A549 treated with AZD9567 at 1 μM for 4 hours (cell line): Measurements from ENCODE around the gene RHBDL3. TPM values are rescaled to one million over a fixed set of nuclear protein-coding genes. Genes with fewer than 3 reads are reported as not detected.

Experiments
- total RNA-seq: library from RNA; stranded (reverse); fragments of 200-300 nt; extraction: Qiagen RNA extraction; gene quantifications from 5 replicates; pipeline ENCODE4 v1.2.3, GENCODE V29; 2022; ENCODE audit not compliant: insufficient read depth

RHBDL3 gene, protein sequence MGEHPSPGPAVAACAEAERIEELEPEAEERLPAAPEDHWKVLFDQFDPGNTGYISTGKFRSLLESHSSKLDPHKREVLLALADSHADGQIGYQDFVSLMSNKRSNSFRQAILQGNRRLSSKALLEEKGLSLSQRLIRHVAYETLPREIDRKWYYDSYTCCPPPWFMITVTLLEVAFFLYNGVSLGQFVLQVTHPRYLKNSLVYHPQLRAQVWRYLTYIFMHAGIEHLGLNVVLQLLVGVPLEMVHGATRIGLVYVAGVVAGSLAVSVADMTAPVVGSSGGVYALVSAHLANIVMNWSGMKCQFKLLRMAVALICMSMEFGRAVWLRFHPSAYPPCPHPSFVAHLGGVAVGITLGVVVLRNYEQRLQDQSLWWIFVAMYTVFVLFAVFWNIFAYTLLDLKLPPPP
- total RNA-seq = 3.2 to 4.4 TPM (median 3.8 TPM) in 5 replicates

DNA sequence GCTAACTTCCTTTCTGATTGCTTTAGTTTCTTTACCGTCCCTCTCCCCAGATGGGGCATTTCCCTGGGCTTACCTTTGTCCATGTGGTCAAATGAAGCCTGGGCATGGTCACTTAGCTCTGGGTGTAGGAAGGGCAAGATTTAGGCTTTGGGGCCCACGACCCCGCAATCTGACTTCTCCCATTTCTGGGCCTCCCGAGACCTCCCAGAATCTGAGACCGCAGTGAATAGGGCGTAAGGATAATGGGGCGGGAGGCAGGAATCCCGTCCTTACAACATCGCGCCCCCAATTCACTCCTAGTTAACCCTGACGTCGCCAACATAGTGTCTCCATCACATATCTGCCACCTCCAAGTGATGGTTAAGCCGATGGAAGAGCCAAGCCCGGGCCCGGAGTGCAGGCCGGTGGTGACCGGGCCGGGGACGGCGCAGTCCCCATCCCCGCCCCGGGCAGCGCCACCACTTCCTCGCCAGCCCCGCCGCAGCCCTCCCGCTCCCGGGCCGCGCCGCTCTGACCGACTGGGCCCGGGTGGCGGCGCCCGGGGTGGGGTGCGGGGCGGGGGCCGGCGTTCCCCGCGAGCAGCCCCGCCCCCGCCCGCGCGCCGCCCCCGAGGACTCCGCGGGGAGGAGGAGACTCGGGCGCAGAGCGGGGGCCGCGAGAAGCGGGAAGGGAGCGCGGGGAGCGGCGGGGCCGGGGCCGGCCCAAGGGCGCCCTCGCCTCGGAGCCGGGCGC, at the start of gene RHBDL3:
RHBDL3 (plus strand) TSS at position 641 of the 732 bp plus-strand sequence. CDS start 358 bp downstream, outside the sequence.

DNA sequence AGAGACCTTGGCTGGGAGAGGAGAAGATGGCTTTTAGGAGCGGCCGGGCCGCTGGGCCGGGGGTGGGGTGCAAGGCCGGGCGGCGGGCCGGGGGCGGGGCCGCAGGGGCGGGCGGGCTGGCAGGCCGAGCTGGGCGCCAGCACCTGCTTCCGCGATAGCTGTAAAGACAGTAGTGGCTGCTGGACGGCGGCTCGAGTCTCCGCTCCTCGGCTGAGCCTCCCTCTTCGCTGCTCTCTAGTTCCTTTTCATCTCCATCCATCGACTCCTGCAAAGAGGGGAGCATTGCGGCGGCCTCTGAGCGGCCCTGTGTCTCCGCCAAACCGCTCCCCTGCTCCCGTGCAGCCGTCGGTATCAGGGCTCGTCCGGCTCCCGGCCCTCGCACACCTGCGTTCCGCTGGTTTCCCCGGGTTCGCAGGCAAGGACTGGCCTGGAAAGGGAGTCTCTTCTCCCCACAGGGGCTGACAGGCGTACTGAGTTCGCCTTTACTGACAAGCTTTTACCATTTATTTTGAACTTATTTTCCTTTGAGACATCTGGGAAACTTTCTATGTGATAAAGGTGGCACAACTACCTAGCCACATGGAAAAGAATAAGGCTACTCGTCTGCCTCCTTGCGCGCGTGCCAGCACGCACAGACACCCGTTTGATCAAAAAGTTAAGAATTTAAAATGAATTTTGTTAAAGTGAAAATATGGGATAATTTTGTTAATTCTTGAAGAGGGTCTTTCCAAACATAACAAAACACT, 76.4 kb downstream of the RHBDL3 start, which contains the start of gene C17orf75:
C17orf75 (minus strand) TSS at position 317 of the 746 bp plus-strand sequence; CDS start at position 283, 34 bp downstream.

DNA sequence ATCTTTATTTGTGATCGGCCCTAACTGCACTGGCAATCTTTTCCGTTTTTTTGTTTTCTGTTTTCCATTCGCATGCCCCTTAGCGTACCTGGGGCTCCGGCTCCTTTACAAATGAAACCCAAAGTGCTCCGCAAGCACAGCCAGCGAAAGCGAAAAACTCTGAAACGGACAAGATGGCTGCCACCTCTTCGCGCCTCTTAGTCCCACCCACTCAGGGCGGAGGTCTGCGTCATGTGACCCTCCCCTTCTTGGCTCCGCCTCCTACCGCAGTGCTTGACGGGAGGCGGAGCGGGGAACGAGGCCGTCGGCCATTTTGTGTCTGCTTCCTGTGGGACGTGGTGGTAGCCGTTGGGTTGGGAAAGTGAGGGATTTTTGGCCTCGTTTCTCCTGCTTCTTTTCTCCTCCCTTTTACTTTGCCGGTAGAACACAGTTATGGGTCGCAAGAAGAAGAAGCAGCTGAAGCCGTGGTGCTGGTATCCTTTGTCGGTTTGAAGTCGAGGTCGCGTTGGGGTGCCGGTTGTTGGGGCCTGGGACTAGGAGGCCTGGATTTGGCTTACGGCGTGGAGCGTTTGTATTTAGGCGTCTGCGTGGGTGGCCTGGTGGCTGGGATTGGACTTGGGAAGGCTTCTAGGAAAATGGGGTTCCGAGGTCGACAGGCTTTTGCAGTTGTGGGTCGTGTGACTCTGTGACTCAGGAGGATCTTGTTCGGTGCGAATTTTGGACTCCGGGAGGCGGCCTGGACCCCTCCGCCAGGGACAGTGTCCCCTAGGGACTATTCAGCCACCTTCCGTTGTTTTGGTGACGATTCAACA, 84.4 kb downstream of the RHBDL3 start, which contains the start of gene ZNF207:
ZNF207 (plus strand) TSS at position 304 of the 812 bp plus-strand sequence; CDS start at position 433, 129 bp downstream.

Other genes starting within 250 kb of the RHBDL3 start
- gene RHOT1, start 123.3 kb upstream of the RHBDL3 start, total RNA-seq = 17.2 to 24.7 TPM (median 23.9 TPM) in 5 replicates
- gene C17orf75, start 76.3 kb downstream of the RHBDL3 start, total RNA-seq = 17.3 to 29.5 TPM (median 27.8 TPM) in 5 replicates
- gene ZNF207, start 84.3 kb downstream of the RHBDL3 start, total RNA-seq = 222 to 274 TPM (median 237 TPM) in 5 replicates
- 171 to 200 TPM (median 176 TPM) in 5 replicates for gene PSMD11, start 178.7 kb downstream of the RHBDL3 start, total RNA-seq
- gene CDK5R1, start 221.2 kb downstream of the RHBDL3 start, total RNA-seq = 4.4 to 6.6 TPM (median 5.6 TPM) in 5 replicates